ENCODE results near the gene CHST12. TPM values are rescaled to one million over a fixed set of nuclear protein-coding genes. Genes with fewer than 3 reads are reported as not detected.

CHST12 gene
- total RNA-seq, 1 experiment from 2014 or later: 12.9 TPM

GRCh38 chr7:2362385-2363088, 40.9 kb upstream of the CHST12 start:
- peaks cover 76% of the 10 kb centered on the region for H3K79me2 ChIP-seq (ENCODE audit: low read length)
- H2AFZ ChIP-seq (ENCODE audit: low read length): no peak overlapping the region
- ATAC-seq: no peak

GRCh38 chr7:2369139-2369538, 34.3 kb upstream of the CHST12 start:
- ChIA-PET CTCF (no interaction called here), POLR2A (ENCODE audit: unreplicated experiment) (no interaction called here)
- no peak overlapping the region for H3K4me2 ChIP-seq (ENCODE audit: low read length)
- no peak overlapping the region for H2AFZ ChIP-seq (ENCODE audit: low read length)
- peaks cover 74% of the 10 kb centered on the region for H3K79me2 ChIP-seq (ENCODE audit: low read length)
- H4K20me1 ChIP-seq (ENCODE audit: low read length): peaks cover 34% of the 10 kb centered on the region
- H3K9ac ChIP-seq (ENCODE audit: low read length): no peak overlapping the region
- intact Hi-C loops (cut with micrococcal nuclease): no loop called here
- H3K27ac ChIP-seq (ENCODE audit: low read length): no peak overlapping the region
- H3K9me3 ChIP-seq (ENCODE audit: low read length): no peaks in the 10 kb centered on the region
- no peak overlapping the region for H3K4me3 ChIP-seq (ENCODE audit: low read length)
- TF ChIP-seq EZH2 (IDR thresholded peaks at IDR 0.05; ENCODE audit: low read length, unreplicated experiment): no peak
- no peak for TF ChIP-seq CTCF (conservative IDR thresholded peaks at IDR 0.05; ENCODE audit: low read depth, low read length)
- TF ChIP-seq EZH2phosphoT487 (IDR thresholded peaks at IDR 0.05; ENCODE audit: borderline replicate concordance, low read length): no peak
- ATAC-seq (no peak), DNase-seq (no peak)
- peaks cover 84% of the 10 kb centered on the region for H3K36me3 ChIP-seq (ENCODE audit: low read depth, low read length)
- no peaks in the 10 kb centered on the region for H3K27me3 ChIP-seq (ENCODE audit: low read length)
- no peaks in the 10 kb centered on the region for H3K9me2 ChIP-seq (replicated peaks; ENCODE audit: low read length)
- peaks cover 6% of the 10 kb centered on the region for H3F3A ChIP-seq (ENCODE audit: low read length, unreplicated experiment)
- H3K4me1 ChIP-seq (ENCODE audit: insufficient read depth, low read length): no peaks in the 10 kb centered on the region
- BruUV-seq (replicated peaks): no TSS peak

More at GRCh38 chr7:2362385-2363088, 40.9 kb upstream of the CHST12 start:
- CTCF ChIA-PET: no interaction called here
- H3K36me3 ChIP-seq (ENCODE audit: low read depth, low read length): peaks cover 85% of the 10 kb centered on the region
- no TSS peak for BruUV-seq (replicated peaks)
- no peaks in the 10 kb centered on the region for H3K9me2 ChIP-seq (replicated peaks; ENCODE audit: low read length)
- H3K9ac ChIP-seq (ENCODE audit: low read length): no peak overlapping the region
- DNase-seq: no peak
- H3K9me3 ChIP-seq (ENCODE audit: low read length): no peaks in the 10 kb centered on the region
- H3K4me1 ChIP-seq (ENCODE audit: insufficient read depth, low read length): 0 out of 2 replicates have a peak, but pooled peaks cover 3% of the 10 kb centered on the region
- H3K27ac ChIP-seq (ENCODE audit: low read length): no peak overlapping the region
- H3K27me3 ChIP-seq (ENCODE audit: low read length): no peaks in the 10 kb centered on the region
- no peak overlapping the region for H3K4me2 ChIP-seq (ENCODE audit: low read length)
- POLR2A ChIA-PET (ENCODE audit: unreplicated experiment): no interaction called here
- intact Hi-C loops (cut with micrococcal nuclease): no loop called here
- peaks cover 56% of the 10 kb centered on the region for H4K20me1 ChIP-seq (ENCODE audit: low read length)
- TF ChIP-seq CTCF (conservative IDR thresholded peaks at IDR 0.05; ENCODE audit: low read depth, low read length): no peak
- no peak for TF ChIP-seq EZH2phosphoT487 (IDR thresholded peaks at IDR 0.05; ENCODE audit: borderline replicate concordance, low read length)
- no peak for TF ChIP-seq EZH2 (IDR thresholded peaks at IDR 0.05; ENCODE audit: low read length, unreplicated experiment)
- H3K4me3 ChIP-seq (ENCODE audit: low read length): no peak overlapping the region
- H3F3A ChIP-seq (ENCODE audit: low read length, unreplicated experiment): peaks cover 6% of the 10 kb centered on the region

- Histone ChIP-seq H3K79me2 (ENCODE audit: low read length) (peaks cover 78% of the 10 kb centered on the region), H3K36me3 (ENCODE audit: low read depth, low read length) (peaks cover 85% of the 10 kb centered on the region)
- CTCF ChIA-PET: no interaction called here
These were observed 32.1 kb upstream of the CHST12 start for GRCh38 chr7:2371329-2371728.

More at GRCh38 chr7:2371329-2371728, 32.1 kb upstream of the CHST12 start:
- H3K9me2 ChIP-seq (replicated peaks; ENCODE audit: low read length): no peaks in the 10 kb centered on the region
- no peak for ATAC-seq
- no peaks in the 10 kb centered on the region for H3K4me1 ChIP-seq (ENCODE audit: insufficient read depth, low read length)
- DNase-seq: no peak
- POLR2A ChIA-PET (ENCODE audit: unreplicated experiment): no interaction called here
- no peaks in the 10 kb centered on the region for H3F3A ChIP-seq (ENCODE audit: low read length, unreplicated experiment)
- TF ChIP-seq EZH2 (IDR thresholded peaks at IDR 0.05; ENCODE audit: low read length, unreplicated experiment) (no peak), EZH2phosphoT487 (IDR thresholded peaks at IDR 0.05; ENCODE audit: borderline replicate concordance, low read length) (no peak), CTCF (conservative IDR thresholded peaks at IDR 0.05; ENCODE audit: low read depth, low read length) (no peak)
- H3K9me3 ChIP-seq (ENCODE audit: low read length): no peaks in the 10 kb centered on the region
- H3K27me3 ChIP-seq (ENCODE audit: low read length): no peaks in the 10 kb centered on the region
- H2AFZ ChIP-seq (ENCODE audit: low read length): no peak overlapping the region
- H3K4me3 ChIP-seq (ENCODE audit: low read length): no peak overlapping the region
- BruUV-seq (replicated peaks): no TSS peak
- intact Hi-C loops (cut with micrococcal nuclease): no loop called here
- H4K20me1 ChIP-seq (ENCODE audit: low read length): peaks cover 34% of the 10 kb centered on the region
- H3K27ac ChIP-seq (ENCODE audit: low read length): no peak overlapping the region
- no peak overlapping the region for H3K9ac ChIP-seq (ENCODE audit: low read length)
- no peak overlapping the region for H3K4me2 ChIP-seq (ENCODE audit: low read length)
